Colonic mucosa (tissue), 4 donors: ENCODE measurements around the gene BCAS3. TPM values are rescaled to one million over a fixed set of nuclear protein-coding genes. Genes with fewer than 3 reads are reported as not detected.

Experiments
- DNase-seq: peaks from one replicate; pipeline ENCODE4 v3.0.0-alpha.2; 2020
- H3K27ac ChIP-seq: fragments of 200-600 bp; one replicate; pipeline ENCODE4 v1.8.0; 2021
- H3K27me3 ChIP-seq: fragments of 200-600 bp; one replicate; pipeline ENCODE4 v1.8.0; 2021
- H3K36me3 ChIP-seq: fragments of 200-600 bp; one replicate; pipeline ENCODE4 v1.8.0; 2021
- H3K4me1 ChIP-seq: fragments of 200-600 bp; one replicate; pipeline ENCODE4 v1.8.0; 2021; ENCODE audit warnings: mild to moderate bottlenecking
- H3K4me3 ChIP-seq: fragments of 200-600 bp; one replicate; pipeline ENCODE4 v1.8.0; 2021
- H3K9ac ChIP-seq, 2 donors: one replicate each; pipeline ENCODE4 v1.7.0; 2013; ENCODE audit warnings: control low read depth in 2 of 2, low read depth in 2 of 2, low read length in 2 of 2
- H3K9me3 ChIP-seq: fragments of 200-600 bp; one replicate; pipeline ENCODE4 v1.8.0; 2021
- CTCF ChIP-seq: fragments of 200-600 bp; IDR thresholded peaks from one replicate; pipeline ENCODE4 v1.8.0; 2022; ENCODE audit warnings: antibody characterized with exemption, mild to moderate bottlenecking
- intact Hi-C: fragments of 100-400 bp; cut with DNase I; formaldehyde crosslinking; loops from one replicate; pipeline ENCODE4 v1.14.1; 2022
- total RNA-seq, 2 donors: library from RNA; stranded (reverse); fragmentation: NEBNext Ultra II Directional in 1 of 2; extraction: Animal tissue kit (Norgen Biotek cat#: 25700) in 1 of 2; gene quantifications; one replicate each; pipeline ENCODE4 v1.2.1, GENCODE V29; 2021
- donor health status: healthy.
- donor health status: DM: no; HTN: no; CAD: no.
- donor health status: DM: no; HTN: no; CAD: no.

The BCAS3 gene
- total RNA-seq, 2 donors from 2014 or later, result 11.0 to 17.8 TPM

DNA sequence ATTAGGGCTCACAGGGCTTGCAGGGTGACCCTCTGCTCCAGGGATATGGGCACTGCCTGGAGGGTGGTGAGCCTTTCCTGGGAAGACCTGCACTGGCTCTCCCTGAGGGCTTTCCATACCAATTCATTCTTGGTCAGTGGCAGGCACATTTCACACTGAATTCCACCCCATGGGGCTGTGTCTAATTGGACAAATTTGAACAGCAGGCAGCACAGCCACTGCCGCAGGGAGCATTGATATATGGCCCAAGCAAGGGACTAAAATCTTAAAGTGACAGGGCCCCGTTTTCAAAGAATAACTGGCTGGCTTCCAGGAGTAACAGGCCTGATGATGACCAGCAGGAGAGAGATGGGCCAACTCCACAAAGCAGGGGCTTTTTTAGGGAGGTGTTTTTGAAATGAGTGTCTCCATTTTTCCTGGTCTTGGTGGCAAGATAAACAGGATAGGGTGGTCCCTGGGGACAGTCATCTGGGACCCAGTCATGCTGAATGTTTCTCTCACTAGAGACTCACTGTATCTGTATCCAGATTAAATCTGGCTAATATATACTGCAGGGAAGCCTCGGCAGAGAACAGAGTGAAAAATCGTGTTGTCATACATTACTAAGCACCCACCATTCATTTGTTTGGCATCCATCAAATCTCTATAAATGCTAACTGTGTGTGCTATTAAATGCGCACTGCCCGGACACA, 647.9 kb downstream of the BCAS3 start:
- no peak overlapping the region for H3K27ac ChIP-seq
- no peak for DNase-seq
- no peak overlapping the region for H3K9ac ChIP-seq
- H3K9me3 ChIP-seq, result no peaks in the 10 kb centered on the region
- no peaks in the 10 kb centered on the region for H3K36me3 ChIP-seq
- intact Hi-C loops, result no loop called here
- no peaks in the 10 kb centered on the region for H3K27me3 ChIP-seq
- H3K4me1 ChIP-seq, result no peaks in the 10 kb centered on the region
- no peak overlapping the region for H3K4me3 ChIP-seq
- TF ChIP-seq CTCF, result no peak

DNA sequence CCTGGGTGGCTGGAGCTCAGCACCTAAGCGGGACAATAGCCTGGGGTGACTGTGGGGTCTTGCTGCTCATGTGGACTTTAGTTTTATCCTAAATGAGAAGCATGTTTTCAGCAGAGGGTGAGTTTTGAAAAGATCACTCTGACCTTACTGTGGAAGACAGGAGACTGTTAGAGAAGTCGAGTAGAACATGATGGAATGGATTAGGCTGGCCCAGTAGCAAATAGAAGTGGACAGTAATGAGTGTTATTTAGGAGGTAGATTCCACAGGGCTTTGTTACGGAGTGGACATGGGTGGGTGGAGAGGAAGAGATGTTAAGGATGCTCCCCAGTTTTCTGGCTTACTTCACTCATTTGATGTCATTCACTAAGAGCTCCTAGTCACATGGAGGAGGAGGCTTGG, 648.7 kb downstream of the BCAS3 start:
- no peak for DNase-seq
- Histone ChIP-seq H3K9me3 (no peaks in the 10 kb centered on the region), H3K9ac (no peak overlapping the region), H3K27me3 (no peaks in the 10 kb centered on the region), H3K4me3 (no peak overlapping the region), H3K27ac (no peak overlapping the region), H3K4me1 (no peaks in the 10 kb centered on the region), H3K36me3 (no peaks in the 10 kb centered on the region)
- intact Hi-C loops, result no loop called here
- no peak for TF ChIP-seq CTCF

DNA sequence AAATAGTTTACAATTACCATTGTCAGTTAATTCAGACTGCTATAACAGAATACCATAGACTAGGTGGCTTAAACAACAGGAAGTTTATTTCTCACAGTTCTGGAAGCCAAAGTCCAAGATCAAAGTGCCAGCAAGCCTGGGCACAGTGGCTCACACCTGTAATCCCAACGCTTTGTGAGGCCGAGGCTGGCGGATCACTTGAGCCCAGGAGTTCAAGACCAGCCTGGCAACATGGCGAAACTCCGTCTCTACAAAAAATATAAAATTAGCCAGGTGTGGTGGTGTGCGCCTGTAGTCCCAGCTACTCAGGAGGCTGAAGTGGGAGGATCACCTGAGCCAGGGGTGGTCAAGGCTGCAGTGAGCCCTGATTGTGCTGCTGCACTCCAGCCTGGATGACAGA, 650.7 kb downstream of the BCAS3 start:
- intact Hi-C loops, result no loop called here

DNA sequence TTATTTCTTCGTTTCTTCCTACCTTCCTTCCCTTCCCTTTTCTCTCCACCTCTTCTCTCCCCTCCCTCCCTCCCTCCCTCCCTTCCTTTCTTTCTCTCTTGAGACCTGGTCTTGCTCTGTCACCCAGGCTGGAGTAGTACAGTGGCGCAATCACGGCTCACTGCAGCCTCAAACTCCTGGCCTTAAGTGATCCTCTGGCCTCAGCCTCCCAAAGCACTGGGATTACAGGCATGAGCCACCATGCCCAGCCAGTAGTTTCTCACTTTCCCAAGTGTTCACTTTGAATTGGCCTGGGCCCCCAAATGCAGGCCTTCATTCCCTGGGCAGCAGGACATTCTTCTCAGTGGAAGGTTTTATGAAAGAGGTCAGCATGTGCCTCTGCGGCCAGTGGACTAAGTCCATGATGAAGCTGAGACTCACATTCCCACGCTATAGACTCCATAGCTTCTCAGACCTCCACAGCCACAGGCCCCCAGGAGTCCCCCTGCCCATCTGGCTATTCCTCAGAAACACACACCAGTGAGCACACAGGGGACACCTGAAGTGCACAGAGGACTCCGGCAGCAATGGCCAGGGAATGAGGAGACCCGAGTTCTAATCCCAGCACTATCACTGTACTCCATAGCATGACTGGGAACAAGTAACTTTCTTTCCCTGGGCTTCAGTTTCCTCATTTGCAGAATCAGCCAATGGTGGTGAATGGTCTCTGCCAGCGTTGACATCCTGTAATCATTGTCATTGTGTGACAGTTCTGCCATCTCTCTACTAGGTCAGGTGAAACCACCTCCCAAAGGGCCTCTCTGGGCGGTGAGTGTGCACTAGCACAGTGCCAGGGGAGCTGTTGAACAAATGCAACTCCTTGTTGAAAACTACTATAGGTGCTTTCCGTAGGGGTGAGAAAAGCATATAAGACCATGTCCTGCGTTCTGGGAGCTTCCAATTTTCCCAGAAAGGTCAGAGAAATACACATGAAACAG, 652.8 kb downstream of the BCAS3 start:
- H3K9me3 ChIP-seq, result no peaks in the 10 kb centered on the region
- DNase-seq, result no peak
- H3K4me1 ChIP-seq, result peaks cover under 1% of the 10 kb centered on the region
- intact Hi-C loops, result no loop called here
- no peak overlapping the region for H3K4me3 ChIP-seq
- H3K27me3 ChIP-seq, result peaks cover 13% of the 10 kb centered on the region
- H3K27ac ChIP-seq, result no peak overlapping the region
- no peak overlapping the region for H3K9ac ChIP-seq
- H3K36me3 ChIP-seq, result no peaks in the 10 kb centered on the region
- TF ChIP-seq CTCF, result no peak

More for the DNA sequence above, 650.7 kb downstream of the BCAS3 start:
- Histone ChIP-seq H3K9me3 (no peaks in the 10 kb centered on the region), H3K36me3 (no peaks in the 10 kb centered on the region), H3K4me1 (no peaks in the 10 kb centered on the region), H3K27ac (no peak overlapping the region), H3K9ac (no peak overlapping the region), H3K27me3 (no peaks in the 10 kb centered on the region), H3K4me3 (no peak overlapping the region)
- TF ChIP-seq CTCF, result no peak
- no peak for DNase-seq

DNA sequence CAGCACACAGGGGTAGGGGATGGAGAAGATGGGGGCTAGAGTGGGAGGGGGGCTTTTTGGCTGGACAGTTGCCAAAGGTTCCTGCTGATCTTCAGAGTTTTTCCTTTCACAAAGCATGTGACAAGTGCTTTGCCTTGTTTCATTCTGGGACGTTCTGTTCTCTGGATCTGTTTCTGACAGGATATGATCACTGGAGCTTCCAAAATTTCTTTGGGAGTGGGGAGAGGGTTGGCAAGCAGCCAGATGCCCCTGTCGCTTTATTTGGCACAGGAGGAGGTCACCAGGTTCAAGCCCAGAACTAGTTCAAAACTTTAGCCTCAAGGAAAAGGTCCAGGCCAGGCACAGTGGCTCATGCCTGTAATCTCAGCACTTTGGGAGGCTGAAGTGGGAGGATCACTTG, 653.5 kb downstream of the BCAS3 start:
- H3K9me3 ChIP-seq, result no peaks in the 10 kb centered on the region
- H3K4me1 ChIP-seq, result peaks cover 5% of the 10 kb centered on the region
- H3K9ac ChIP-seq, result no peak overlapping the region
- H3K27me3 ChIP-seq, result peaks cover 13% of the 10 kb centered on the region
- no peak overlapping the region for H3K4me3 ChIP-seq
- H3K27ac ChIP-seq, result no peak overlapping the region
- TF ChIP-seq CTCF, result no peak
- DNase-seq, result no peak
- H3K36me3 ChIP-seq, result no peaks in the 10 kb centered on the region
- intact Hi-C loops, result no loop called here
